Skeletal muscle satellite cell (primary cell): ENCODE results near the gene RAB36.

Source experiments
- H3K27me3 ChIP-seq: 2 replicates; pipeline ENCODE4 v1.7.0; 2013; ENCODE audit warnings: low read length; ENCODE audit not compliant: control insufficient read depth, insufficient read depth
- H3K36me3 ChIP-seq: 2 replicates; pipeline ENCODE4 v1.7.0; 2013; ENCODE audit warnings: mild to moderate bottlenecking, control low read depth, low read length; ENCODE audit not compliant: insufficient read depth
- H3K4me1 ChIP-seq: 2 replicates; pipeline ENCODE4 v1.7.0; 2013; ENCODE audit warnings: low read length; ENCODE audit not compliant: control insufficient read depth, insufficient read depth
- H3K4me2 ChIP-seq: 2 replicates; pipeline ENCODE4 v1.7.0; 2013; ENCODE audit warnings: mild to moderate bottlenecking, low read length
- H3K4me3 ChIP-seq: 2 replicates; pipeline ENCODE4 v1.7.0; 2013; ENCODE audit warnings: low read length
- H3K9ac ChIP-seq: 2 replicates; pipeline ENCODE4 v1.7.0; 2013; ENCODE audit warnings: mild to moderate bottlenecking, low read depth, low read length, moderate library complexity
- H3K9me3 ChIP-seq: replicated peaks from 2 replicates; pipeline ENCODE4 v1.7.0; 2013; ENCODE audit warnings: mild to moderate bottlenecking, control low read depth, low read length

Gene RAB36

GRCh38 chr22:23147617-23148387 lies 2.5 kb downstream of the RAB36 start:
- Histone ChIP-seq H3K9me3 (no peaks in the 10 kb centered on the region), H3K27me3 (peaks cover 3% of the 10 kb centered on the region), H3K4me1 (peaks cover 30% of the 10 kb centered on the region)

GRCh38 chr22:23149743-23150238 lies 4.5 kb downstream of the RAB36 start:
- Histone ChIP-seq H3K4me2 (no peak overlapping the region), H3K9me3 (no peaks in the 10 kb centered on the region), H3K9ac (no peak overlapping the region), H3K27me3 (peaks cover 3% of the 10 kb centered on the region), H3K4me1 (peaks cover 28% of the 10 kb centered on the region), H3K4me3 (no peak overlapping the region), H3K36me3 (no peaks in the 10 kb centered on the region)

More at GRCh38 chr22:23147617-23148387, 2.5 kb downstream of the RAB36 start:
- no peak overlapping the region for H3K9ac ChIP-seq
- H3K4me2 ChIP-seq, result peak overlapping the region; percentile 45
- H3K36me3 ChIP-seq, result no peaks in the 10 kb centered on the region
- H3K4me3 ChIP-seq, result no peak overlapping the region

GRCh38 chr22:23150762-23151161 lies 5.5 kb downstream of the RAB36 start:
- H3K9me3 ChIP-seq, result no peaks in the 10 kb centered on the region
- no peak overlapping the region for H3K4me2 ChIP-seq
- no peak overlapping the region for H3K9ac ChIP-seq
- peaks cover 3% of the 10 kb centered on the region for H3K27me3 ChIP-seq
- H3K36me3 ChIP-seq, result no peaks in the 10 kb centered on the region
- peaks cover 19% of the 10 kb centered on the region for H3K4me1 ChIP-seq
- no peak overlapping the region for H3K4me3 ChIP-seq

- H3K27me3 ChIP-seq, result peaks cover 3% of the 10 kb centered on the region
- no peaks in the 10 kb centered on the region for H3K9me3 ChIP-seq
- no peaks in the 10 kb centered on the region for H3K36me3 ChIP-seq
- H3K9ac ChIP-seq, result no peak overlapping the region
- no peak overlapping the region for H3K4me3 ChIP-seq
- no peak overlapping the region for H3K4me2 ChIP-seq
- peaks cover 15% of the 10 kb centered on the region for H3K4me1 ChIP-seq
Measured at GRCh38 chr22:23151827-23152226, 6.5 kb downstream of the RAB36 start.

- peaks cover 8% of the 10 kb centered on the region for H3K4me1 ChIP-seq
- H3K9me3 ChIP-seq, result no peaks in the 10 kb centered on the region
- H3K27me3 ChIP-seq, result peaks cover 3% of the 10 kb centered on the region
- no peak overlapping the region for H3K4me2 ChIP-seq
- H3K36me3 ChIP-seq, result no peaks in the 10 kb centered on the region
- H3K4me3 ChIP-seq, result no peak overlapping the region
- H3K9ac ChIP-seq, result no peak overlapping the region
Measured at GRCh38 chr22:23152238-23153114, 7.2 kb downstream of the RAB36 start.

- Histone ChIP-seq H3K4me3 (no peak overlapping the region), H3K9me3 (no peaks in the 10 kb centered on the region), H3K36me3 (no peaks in the 10 kb centered on the region), H3K27me3 (no peaks in the 10 kb centered on the region), H3K9ac (no peak overlapping the region), H3K4me2 (no peak overlapping the region), H3K4me1 (peaks cover 3% of the 10 kb centered on the region)
Measured at GRCh38 chr22:23153994-23154393, 8.7 kb downstream of the RAB36 start.

GRCh38 chr22:23154461-23154860 lies 9.2 kb downstream of the RAB36 start:
- H3K27me3 ChIP-seq, result no peaks in the 10 kb centered on the region
- no peak overlapping the region for H3K4me2 ChIP-seq
- no peaks in the 10 kb centered on the region for H3K36me3 ChIP-seq
- H3K9me3 ChIP-seq, result no peaks in the 10 kb centered on the region
- peaks cover 3% of the 10 kb centered on the region for H3K4me1 ChIP-seq
- no peak overlapping the region for H3K9ac ChIP-seq
- no peak overlapping the region for H3K4me3 ChIP-seq

GRCh38 chr22:23155143-23155542 lies 9.9 kb downstream of the RAB36 start:
- no peaks in the 10 kb centered on the region for H3K36me3 ChIP-seq
- no peak overlapping the region for H3K9ac ChIP-seq
- peaks cover 3% of the 10 kb centered on the region for H3K4me1 ChIP-seq
- H3K4me2 ChIP-seq, result no peak overlapping the region
- no peaks in the 10 kb centered on the region for H3K27me3 ChIP-seq
- no peaks in the 10 kb centered on the region for H3K9me3 ChIP-seq
- H3K4me3 ChIP-seq, result no peak overlapping the region

GRCh38 chr22:23155831-23156230 lies 10.6 kb downstream of the RAB36 start:
- no peaks in the 10 kb centered on the region for H3K27me3 ChIP-seq
- H3K9me3 ChIP-seq, result no peaks in the 10 kb centered on the region
- H3K9ac ChIP-seq, result no peak overlapping the region
- peaks cover 3% of the 10 kb centered on the region for H3K4me1 ChIP-seq
- no peaks in the 10 kb centered on the region for H3K36me3 ChIP-seq
- no peak overlapping the region for H3K4me2 ChIP-seq
- H3K4me3 ChIP-seq, result no peak overlapping the region

- Histone ChIP-seq H3K4me2 (no peak overlapping the region), H3K4me1 (peaks cover 3% of the 10 kb centered on the region), H3K27me3 (no peaks in the 10 kb centered on the region), H3K9me3 (no peaks in the 10 kb centered on the region), H3K9ac (no peak overlapping the region), H3K4me3 (no peak overlapping the region), H3K36me3 (no peaks in the 10 kb centered on the region)
Measured at GRCh38 chr22:23156286-23156685, 11.0 kb downstream of the RAB36 start.

GRCh38 chr22:23157560-23158515 lies 12.6 kb downstream of the RAB36 start:
- H3K9me3 ChIP-seq, result no peaks in the 10 kb centered on the region
- no peaks in the 10 kb centered on the region for H3K4me1 ChIP-seq
- no peaks in the 10 kb centered on the region for H3K27me3 ChIP-seq
- H3K36me3 ChIP-seq, result no peaks in the 10 kb centered on the region
- H3K4me3 ChIP-seq, result no peak overlapping the region
- H3K4me2 ChIP-seq, result no peak overlapping the region
- no peak overlapping the region for H3K9ac ChIP-seq
